Coronary artery (tissue), 2 donors: ENCODE measurements around the gene CACNA2D3.

Source experiments
- DNase-seq: peaks from one replicate; pipeline ENCODE4 v3.0.0-alpha.2; 2017; ENCODE audit warnings: low spot score
- H3K27ac ChIP-seq, 2 donors: fragments of 200-600 bp; sonication (generic); one replicate each; pipeline ENCODE4 v1.5.1; 2016 to 2019
- H3K4me3 ChIP-seq: fragments of 200-600 bp; sonication (generic); 2 replicates; pipeline ENCODE4 v1.5.1; 2016; ENCODE audit warnings: mild to moderate bottlenecking, moderate library complexity
- TF ChIP-seq, protein P1 (sequence below): fragments of 200-600 bp; sonication (generic); IDR thresholded peaks from one replicate; pipeline ENCODE4 v1.5.1; 2019; ENCODE audit warnings: antibody characterized with exemption

Gene CACNA2D3

GRCh38 chr3:55044486-55044885 lies 922.1 kb downstream of the CACNA2D3 start:
- TF ChIP-seq, protein P1, sequence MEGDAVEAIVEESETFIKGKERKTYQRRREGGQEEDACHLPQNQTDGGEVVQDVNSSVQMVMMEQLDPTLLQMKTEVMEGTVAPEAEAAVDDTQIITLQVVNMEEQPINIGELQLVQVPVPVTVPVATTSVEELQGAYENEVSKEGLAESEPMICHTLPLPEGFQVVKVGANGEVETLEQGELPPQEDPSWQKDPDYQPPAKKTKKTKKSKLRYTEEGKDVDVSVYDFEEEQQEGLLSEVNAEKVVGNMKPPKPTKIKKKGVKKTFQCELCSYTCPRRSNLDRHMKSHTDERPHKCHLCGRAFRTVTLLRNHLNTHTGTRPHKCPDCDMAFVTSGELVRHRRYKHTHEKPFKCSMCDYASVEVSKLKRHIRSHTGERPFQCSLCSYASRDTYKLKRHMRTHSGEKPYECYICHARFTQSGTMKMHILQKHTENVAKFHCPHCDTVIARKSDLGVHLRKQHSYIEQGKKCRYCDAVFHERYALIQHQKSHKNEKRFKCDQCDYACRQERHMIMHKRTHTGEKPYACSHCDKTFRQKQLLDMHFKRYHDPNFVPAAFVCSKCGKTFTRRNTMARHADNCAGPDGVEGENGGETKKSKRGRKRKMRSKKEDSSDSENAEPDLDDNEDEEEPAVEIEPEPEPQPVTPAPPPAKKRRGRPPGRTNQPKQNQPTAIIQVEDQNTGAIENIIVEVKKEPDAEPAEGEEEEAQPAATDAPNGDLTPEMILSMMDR = no peak
- Histone ChIP-seq H3K27ac (no peak overlapping the region), H3K4me3 (no peak overlapping the region)
- DNase-seq = no peak

DNA sequence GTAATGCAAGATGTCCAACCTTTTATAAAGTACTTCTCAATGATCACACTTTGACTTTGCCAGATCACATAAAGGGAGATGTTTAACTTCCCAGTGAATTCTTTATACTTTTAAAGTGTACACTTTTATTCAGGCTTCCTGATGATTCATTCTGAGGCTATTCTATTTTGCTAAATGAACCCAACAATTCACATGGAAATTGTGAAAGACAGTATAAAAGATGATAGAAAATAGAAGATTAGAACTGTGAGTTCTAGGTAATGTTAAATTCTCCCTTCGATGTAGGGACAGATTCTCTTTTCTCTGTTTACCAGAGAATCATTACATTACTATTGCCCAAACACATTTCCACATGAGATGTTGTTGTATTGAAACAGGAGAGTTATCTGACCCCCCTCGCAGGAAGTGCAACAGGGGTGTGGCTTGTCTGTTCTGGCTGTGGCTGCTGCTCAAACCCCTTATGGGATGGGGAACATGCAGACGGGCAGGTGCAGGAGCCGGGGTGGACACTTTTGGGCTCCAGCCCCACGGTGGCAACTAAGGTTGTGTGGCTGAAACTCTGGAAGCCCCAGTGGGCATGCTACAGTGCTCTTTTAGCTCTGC lies 936.8 kb downstream of the CACNA2D3 start:
- TF ChIP-seq, protein P1 = no peak
- DNase-seq = no peak
- Histone ChIP-seq H3K4me3 (no peak overlapping the region), H3K27ac (no peak overlapping the region)

GRCh38 chr3:55060896-55061719 lies 938.8 kb downstream of the CACNA2D3 start:
- TF ChIP-seq, protein P1 = no peak
- H3K4me3 ChIP-seq = no peak overlapping the region
- DNase-seq = no peak
- no peak overlapping the region for H3K27ac ChIP-seq

DNA sequence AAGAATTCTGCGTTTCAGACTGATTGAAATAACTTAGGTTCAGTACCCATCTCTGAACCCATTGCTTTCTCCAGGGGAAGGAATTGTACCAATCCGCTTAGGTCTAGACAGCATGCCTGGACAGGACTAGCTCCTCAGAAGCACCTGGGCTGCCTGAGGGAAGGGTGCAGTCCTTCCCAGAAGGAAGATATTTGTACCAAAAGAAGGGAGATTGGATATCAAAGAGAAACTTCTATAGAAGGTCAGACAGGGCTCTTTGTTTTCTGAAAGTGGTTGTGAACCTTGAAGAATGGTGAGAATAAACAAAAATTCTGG lies 939.3 kb downstream of the CACNA2D3 start:
- DNase-seq = no peak
- Histone ChIP-seq H3K4me3 (no peak overlapping the region), H3K27ac (no peak overlapping the region)
- TF ChIP-seq, protein P1 = no peak

DNA sequence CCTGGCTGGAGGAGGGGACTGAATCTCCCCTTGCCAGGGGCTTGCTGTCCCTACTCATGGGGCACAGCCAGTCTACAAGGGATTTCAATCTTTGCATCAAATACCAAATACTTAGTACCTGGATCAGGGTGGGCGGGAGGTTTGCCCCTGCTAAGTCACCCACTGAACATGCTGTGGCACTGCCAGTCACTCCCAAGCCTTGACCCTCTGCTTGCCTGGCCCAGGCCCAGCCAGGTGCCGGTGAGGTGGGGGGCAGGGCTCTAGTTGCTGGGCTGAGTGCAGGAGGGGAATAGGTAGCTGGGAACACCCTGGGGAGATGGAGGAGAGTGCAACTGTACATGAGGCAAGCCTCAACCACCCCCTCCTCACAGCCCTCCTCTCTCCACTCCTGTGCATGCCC lies 941.8 kb downstream of the CACNA2D3 start:
- Histone ChIP-seq H3K4me3 (no peak overlapping the region), H3K27ac (no peak overlapping the region)
- DNase-seq = no peak
- TF ChIP-seq, protein P1 = no peak

- Histone ChIP-seq H3K4me3 (no peak overlapping the region), H3K27ac (no peak overlapping the region)
- TF ChIP-seq, protein P1 = no peak
- no peak for DNase-seq
Observed at GRCh38 chr3:55065331-55065730, 943.0 kb downstream of the CACNA2D3 start.

- Histone ChIP-seq H3K27ac (no peak overlapping the region), H3K4me3 (no peak overlapping the region)
- no peak for DNase-seq
- TF ChIP-seq, protein P1 = no peak
Observed at GRCh38 chr3:55066551-55067047, 944.2 kb downstream of the CACNA2D3 start.
